ENCODE measurements around the gene GNPTAB.

The GNPTAB gene

DNA sequence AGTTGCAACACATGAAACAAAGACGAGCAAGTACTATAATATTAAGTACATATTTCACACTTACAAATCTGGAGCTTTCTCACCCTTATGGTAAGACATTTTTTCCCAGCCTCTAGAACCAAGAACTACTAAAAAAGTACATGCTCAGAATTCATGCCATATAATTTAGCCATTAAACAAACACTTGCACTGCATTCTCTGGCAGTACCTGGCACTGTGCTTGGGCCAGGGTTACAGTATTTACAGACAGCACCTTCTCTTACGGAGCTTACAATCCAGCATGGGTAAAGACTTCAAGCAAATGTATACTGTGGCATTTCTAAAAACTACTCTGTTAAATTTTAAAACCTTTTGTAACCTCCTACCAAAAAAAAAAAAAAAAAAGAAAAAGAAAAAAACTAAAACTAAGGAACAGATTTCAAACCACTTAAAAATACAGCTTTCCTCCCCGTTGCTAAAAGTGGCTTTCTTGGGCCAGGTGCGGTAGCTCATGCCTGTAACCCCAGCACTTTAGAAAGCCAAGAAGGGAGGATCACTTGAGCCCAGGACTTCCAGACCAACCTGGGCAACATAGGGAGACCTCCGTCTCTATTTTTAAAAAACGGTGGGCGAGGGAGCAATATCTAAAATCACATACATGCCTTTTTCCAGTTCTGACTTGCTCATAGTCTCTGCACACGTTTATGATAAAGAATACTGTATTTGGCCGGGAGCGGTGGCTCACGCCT lies 956 bp downstream of the GNPTAB start:
- Histone ChIP-seq H3K36me3 (replicated peaks; ENCODE audit: low read depth, low read length) (peaks cover 6% of the 10 kb centered on the region), H3K4me2 (ENCODE audit: low read length) (peak overlapping the region; percentile 82), H3K4me1 (ENCODE audit: low read length) (peaks cover 31% of the 10 kb centered on the region), H3K9ac (ENCODE audit: low read length) (peak overlapping the region; percentile 83), H3K9me3 (ENCODE audit: insufficient read depth, low read length) (no peaks in the 10 kb centered on the region), H3K4me3 (ENCODE audit: low read length) (peak overlapping the region; percentile 95), H3K79me2 (ENCODE audit: low read length) (peaks cover 37% of the 10 kb centered on the region), H2AFZ (ENCODE audit: low read depth, low read length) (0 out of 2 replicates have a peak overlapping the region, but pooled peaks have one; percentile 88), H3K27me3 (ENCODE audit: low read depth, low read length) (no peaks in the 10 kb centered on the region), H4K20me1 (ENCODE audit: insufficient read depth, low read length) (no peaks in the 10 kb centered on the region), H3K27ac (ENCODE audit: low read length) (no peak overlapping the region)
- TF ChIP-seq EZH2phosphoT487 (IDR thresholded peaks at IDR 0.05; ENCODE audit: low read depth): no peak
- TF ChIP-seq, protein P1, sequence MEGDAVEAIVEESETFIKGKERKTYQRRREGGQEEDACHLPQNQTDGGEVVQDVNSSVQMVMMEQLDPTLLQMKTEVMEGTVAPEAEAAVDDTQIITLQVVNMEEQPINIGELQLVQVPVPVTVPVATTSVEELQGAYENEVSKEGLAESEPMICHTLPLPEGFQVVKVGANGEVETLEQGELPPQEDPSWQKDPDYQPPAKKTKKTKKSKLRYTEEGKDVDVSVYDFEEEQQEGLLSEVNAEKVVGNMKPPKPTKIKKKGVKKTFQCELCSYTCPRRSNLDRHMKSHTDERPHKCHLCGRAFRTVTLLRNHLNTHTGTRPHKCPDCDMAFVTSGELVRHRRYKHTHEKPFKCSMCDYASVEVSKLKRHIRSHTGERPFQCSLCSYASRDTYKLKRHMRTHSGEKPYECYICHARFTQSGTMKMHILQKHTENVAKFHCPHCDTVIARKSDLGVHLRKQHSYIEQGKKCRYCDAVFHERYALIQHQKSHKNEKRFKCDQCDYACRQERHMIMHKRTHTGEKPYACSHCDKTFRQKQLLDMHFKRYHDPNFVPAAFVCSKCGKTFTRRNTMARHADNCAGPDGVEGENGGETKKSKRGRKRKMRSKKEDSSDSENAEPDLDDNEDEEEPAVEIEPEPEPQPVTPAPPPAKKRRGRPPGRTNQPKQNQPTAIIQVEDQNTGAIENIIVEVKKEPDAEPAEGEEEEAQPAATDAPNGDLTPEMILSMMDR (IDR thresholded peaks at IDR 0.05; ENCODE audit: low read depth, low read length): no peak

DNA sequence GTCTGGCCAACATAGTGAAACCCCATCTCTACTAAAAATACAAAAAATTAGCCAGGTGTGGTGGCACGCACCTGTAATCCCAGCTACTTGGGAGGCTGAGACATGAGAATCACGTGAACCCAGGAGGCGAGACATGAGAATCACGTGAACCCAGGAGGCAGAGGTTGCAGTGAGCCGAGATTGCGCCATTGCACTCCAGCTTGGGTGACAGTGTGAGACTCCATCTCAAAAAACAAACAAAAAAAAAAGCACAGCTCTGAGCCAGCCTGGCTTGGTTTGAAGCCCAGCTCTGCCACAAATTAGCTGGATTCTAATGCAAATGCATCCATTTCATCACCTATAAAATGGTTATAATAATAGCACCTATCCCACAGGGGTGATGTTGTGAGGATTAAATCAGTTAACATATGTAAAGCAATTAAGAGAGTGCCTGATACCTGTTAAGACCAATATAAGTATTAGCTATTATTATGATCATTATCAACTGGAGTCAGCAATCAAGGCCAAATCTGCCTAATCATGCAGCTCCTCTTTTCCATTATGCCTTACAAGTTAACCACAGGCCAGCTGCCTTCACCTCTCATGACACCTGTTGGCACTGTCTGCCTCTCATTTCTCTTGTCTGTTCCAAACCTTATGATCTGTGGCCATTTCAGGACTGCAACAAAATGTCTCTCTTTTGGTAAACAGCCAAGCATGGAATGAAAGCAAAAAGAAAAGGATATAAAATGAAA lies 2.1 kb downstream of the GNPTAB start:
- Histone ChIP-seq H3K4me3 (ENCODE audit: low read length) (no peak overlapping the region), H3K9ac (ENCODE audit: low read length) (no peak overlapping the region), H3K36me3 (replicated peaks; ENCODE audit: low read depth, low read length) (peaks cover 6% of the 10 kb centered on the region), H4K20me1 (ENCODE audit: insufficient read depth, low read length) (no peaks in the 10 kb centered on the region), H3K27me3 (ENCODE audit: low read depth, low read length) (no peaks in the 10 kb centered on the region), H3K4me2 (ENCODE audit: low read length) (no peak overlapping the region), H3K9me3 (ENCODE audit: insufficient read depth, low read length) (no peaks in the 10 kb centered on the region), H2AFZ (ENCODE audit: low read depth, low read length) (no peak overlapping the region), H3K79me2 (ENCODE audit: low read length) (peaks cover 41% of the 10 kb centered on the region), H3K27ac (ENCODE audit: low read length) (no peak overlapping the region), H3K4me1 (ENCODE audit: low read length) (peaks cover 36% of the 10 kb centered on the region)
- TF ChIP-seq, protein P1 (IDR thresholded peaks at IDR 0.05; ENCODE audit: low read depth, low read length): no peak
- no peak for TF ChIP-seq EZH2phosphoT487 (IDR thresholded peaks at IDR 0.05; ENCODE audit: low read depth)

DNA sequence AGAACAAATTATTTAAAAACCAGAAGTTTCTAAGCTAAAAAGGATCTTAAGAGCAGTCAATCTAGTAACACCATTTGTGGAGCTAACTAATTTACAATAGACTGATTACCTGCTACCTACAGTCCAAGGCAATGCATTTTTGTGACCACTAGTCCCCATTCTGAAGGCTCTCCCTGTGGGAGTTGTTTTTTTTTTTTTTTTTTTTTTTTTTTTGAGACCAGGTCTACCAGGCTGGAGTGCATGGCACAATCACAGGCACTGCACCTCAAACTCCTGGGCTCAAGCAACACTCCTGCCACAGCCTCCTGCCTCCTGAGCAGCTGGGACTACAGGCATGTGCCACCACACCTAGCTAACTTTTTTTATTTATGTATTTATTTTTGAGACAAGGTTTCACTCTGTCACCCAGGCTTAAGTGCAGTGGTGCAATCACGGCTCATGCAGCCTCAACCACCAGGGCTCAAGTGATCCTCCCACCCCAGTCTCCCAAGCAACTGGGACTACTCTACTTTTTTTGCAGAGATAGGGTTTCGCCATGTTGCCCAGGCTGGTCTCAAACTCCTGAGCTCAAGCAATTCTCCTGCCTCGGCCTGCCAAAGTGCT lies 3.9 kb downstream of the GNPTAB start:
- no peak for TF ChIP-seq EZH2phosphoT487 (IDR thresholded peaks at IDR 0.05; ENCODE audit: low read depth)
- Histone ChIP-seq H3K9me3 (ENCODE audit: insufficient read depth, low read length) (no peaks in the 10 kb centered on the region), H3K4me1 (ENCODE audit: low read length) (peaks cover 34% of the 10 kb centered on the region), H3K4me2 (ENCODE audit: low read length) (0 out of 2 replicates have a peak overlapping the region, but pooled peaks have one; percentile 1), H3K79me2 (ENCODE audit: low read length) (peaks cover 47% of the 10 kb centered on the region), H2AFZ (ENCODE audit: low read depth, low read length) (no peak overlapping the region), H3K27me3 (ENCODE audit: low read depth, low read length) (no peaks in the 10 kb centered on the region), H4K20me1 (ENCODE audit: insufficient read depth, low read length) (no peaks in the 10 kb centered on the region), H3K27ac (ENCODE audit: low read length) (no peak overlapping the region), H3K4me3 (ENCODE audit: low read length) (no peak overlapping the region), H3K36me3 (replicated peaks; ENCODE audit: low read depth, low read length) (peaks cover 6% of the 10 kb centered on the region), H3K9ac (ENCODE audit: low read length) (no peak overlapping the region)

DNA sequence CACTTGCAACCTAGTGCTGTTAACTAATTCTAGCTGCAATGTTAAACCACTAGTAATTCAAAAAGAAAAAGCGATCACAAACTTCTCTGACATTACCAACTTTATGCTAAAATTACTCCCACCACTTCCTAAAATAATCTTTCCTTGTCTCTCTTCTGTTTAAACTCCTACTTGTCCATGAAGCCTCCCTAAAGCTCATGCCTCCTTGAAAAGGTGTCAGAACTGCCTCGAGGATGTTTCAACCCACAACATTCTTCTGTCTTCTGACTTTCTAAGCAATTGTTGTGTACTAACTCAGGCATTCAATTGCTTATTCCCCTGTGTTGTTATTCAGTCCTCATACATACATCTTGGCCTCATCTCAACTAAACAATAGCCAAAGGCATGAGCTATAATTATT lies 5.9 kb downstream of the GNPTAB start:
- H3K9me3 ChIP-seq (ENCODE audit: insufficient read depth, low read length): no peaks in the 10 kb centered on the region
- no peak overlapping the region for H3K4me3 ChIP-seq (ENCODE audit: low read length)
- no peak overlapping the region for H2AFZ ChIP-seq (ENCODE audit: low read depth, low read length)
- peaks cover 9% of the 10 kb centered on the region for H3K36me3 ChIP-seq (replicated peaks; ENCODE audit: low read depth, low read length)
- peaks cover 49% of the 10 kb centered on the region for H3K79me2 ChIP-seq (ENCODE audit: low read length)
- H3K27me3 ChIP-seq (ENCODE audit: low read depth, low read length): no peaks in the 10 kb centered on the region
- no peak overlapping the region for H3K9ac ChIP-seq (ENCODE audit: low read length)
- TF ChIP-seq EZH2phosphoT487 (IDR thresholded peaks at IDR 0.05; ENCODE audit: low read depth): no peak
- TF ChIP-seq, protein P1 (IDR thresholded peaks at IDR 0.05; ENCODE audit: low read depth, low read length): no peak
- no peak overlapping the region for H3K27ac ChIP-seq (ENCODE audit: low read length)
- H3K4me2 ChIP-seq (ENCODE audit: low read length): no peak overlapping the region
- peaks cover 14% of the 10 kb centered on the region for H4K20me1 ChIP-seq (ENCODE audit: insufficient read depth, low read length)
- H3K4me1 ChIP-seq (ENCODE audit: low read length): peaks cover 28% of the 10 kb centered on the region
